ENCODE results near the gene KLF2.
"Not testable (repeated sequence)": the region's sequence is repeated elsewhere in the genome, so short reads cannot be mapped to it uniquely, and the experiment has no call there.

KLF2 gene

DNA sequence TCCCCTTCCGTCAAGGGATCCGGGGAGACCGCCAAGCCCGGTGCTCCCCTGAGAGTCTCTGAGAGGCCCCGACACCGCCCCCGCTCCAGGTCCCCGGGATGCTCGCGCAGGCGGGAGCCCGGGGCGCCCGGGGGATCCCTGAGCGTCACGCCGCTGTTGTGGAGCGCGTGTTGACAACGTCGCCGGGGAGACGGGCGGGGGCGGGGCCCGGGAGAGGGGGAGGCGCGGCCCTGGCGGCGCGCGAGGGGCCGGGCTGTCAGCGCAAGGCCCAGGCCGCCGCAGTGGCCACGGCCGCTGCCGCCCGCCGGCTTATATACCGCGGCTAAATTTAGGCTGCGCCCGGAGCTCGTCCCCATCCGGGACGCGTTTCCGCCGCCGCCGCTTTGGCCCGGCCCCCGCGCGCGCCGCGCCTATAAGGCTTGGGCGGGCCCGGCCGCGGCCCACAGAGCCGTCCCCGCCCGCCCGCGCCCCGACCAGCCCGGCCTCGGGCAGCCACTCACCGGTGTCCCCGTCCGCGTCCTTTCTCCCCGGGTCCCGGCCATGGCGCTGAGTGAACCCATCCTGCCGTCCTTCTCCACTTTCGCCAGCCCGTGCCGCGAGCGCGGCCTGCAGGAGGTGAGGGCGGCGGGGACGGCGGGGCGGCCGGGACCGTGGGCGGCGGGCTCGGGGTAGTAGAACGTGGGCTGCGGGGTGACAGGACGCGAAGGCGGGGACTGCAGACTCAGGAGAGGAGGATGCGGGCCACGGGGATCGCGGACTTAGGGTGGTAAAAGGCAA lies at the start of gene KLF2:
KLF2 (plus strand) TSS at position 443 of the 777 bp plus-strand sequence; CDS start at position 541, 98 bp downstream.
- Histone ChIP-seq H3K36me3 (ENCODE audit: insufficient read depth, low read length) (no peaks in the 10 kb centered on the region), H3K27ac (no peak within 1 kb of the TSS), H3K4me3 (peak within 1 kb of the TSS; percentile 85), H3K9me3 (ENCODE audit: low read depth, low read length) (no peaks in the 10 kb centered on the region), H3K9ac (ENCODE audit: insufficient read length) (peak within 1 kb of the TSS; percentile 60)
- DNase-seq (ENCODE audit: low read depth, low spot score): no peak
- TF ChIP-seq POLR2AphosphoS5 (IDR thresholded peaks at IDR 0.05; ENCODE audit: borderline replicate concordance, low read depth, low read length) (0 out of 2 replicates have a peak, but pooled peaks have one; percentile 22), EZH2 (IDR thresholded peaks at IDR 0.05) (no peak), FOXP2 (optimal IDR thresholded peaks at IDR 0.05; ENCODE audit: control extremely low read depth, extremely low read length, insufficient read depth) (peak; percentile 76)

DNA sequence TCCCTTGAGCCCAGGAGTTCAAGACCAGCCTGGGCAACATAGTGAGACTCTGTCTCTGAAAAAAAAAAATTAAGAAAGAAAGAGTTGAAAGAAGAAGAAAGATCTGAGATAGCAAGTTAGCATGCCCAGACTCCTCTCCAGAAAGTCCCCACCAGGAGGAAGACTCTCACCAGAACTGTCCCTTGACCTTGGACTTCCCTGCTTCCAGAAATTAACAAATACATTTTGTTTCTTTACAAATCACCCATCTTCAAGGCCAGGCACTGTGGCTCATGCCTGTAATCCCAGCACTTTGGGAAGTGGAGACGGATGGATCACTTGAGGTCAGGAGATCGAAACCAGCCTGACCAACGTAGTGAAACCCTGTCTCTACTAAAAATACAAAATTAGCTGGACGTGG lies 44.3 kb upstream of the KLF2 start:
- Histone ChIP-seq H3K27ac (no peak overlapping the region), H3K4me3 (no peak overlapping the region), H3K36me3 (ENCODE audit: insufficient read depth, low read length) (no peaks in the 10 kb centered on the region), H3K9me3 (ENCODE audit: low read depth, low read length) (no peaks in the 10 kb centered on the region), H3K9ac (ENCODE audit: insufficient read length) (no peak overlapping the region)
- no peak for TF ChIP-seq EZH2 (IDR thresholded peaks at IDR 0.05)
- no peak for TF ChIP-seq FOXP2 (optimal IDR thresholded peaks at IDR 0.05; ENCODE audit: control extremely low read depth, extremely low read length, insufficient read depth)
- no peak for TF ChIP-seq POLR2AphosphoS5 (IDR thresholded peaks at IDR 0.05; ENCODE audit: borderline replicate concordance, low read depth, low read length)
- DNase-seq (ENCODE audit: low read depth, low spot score): no peak

DNA sequence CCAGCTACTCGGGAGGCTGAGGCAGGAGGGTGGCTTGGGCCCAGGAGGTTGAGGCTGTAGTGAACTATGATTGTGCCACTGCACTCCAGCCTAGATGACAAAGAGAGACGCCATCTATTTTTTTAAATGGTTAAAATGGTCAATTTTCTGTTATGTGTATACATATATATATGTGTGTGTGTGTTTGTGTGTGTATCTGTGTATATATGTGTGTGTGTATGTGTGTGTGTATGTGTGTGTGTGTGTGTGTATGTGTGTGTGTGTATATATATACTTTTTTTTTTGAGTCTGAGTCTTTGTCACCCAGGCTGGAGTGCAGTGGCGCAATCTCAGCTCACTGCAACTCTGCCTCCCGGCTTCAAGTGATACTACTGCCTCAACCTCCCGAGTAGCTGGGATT lies 42.9 kb upstream of the KLF2 start:
- H3K9me3 ChIP-seq (ENCODE audit: low read depth, low read length): no peaks in the 10 kb centered on the region
- no peak overlapping the region for H3K9ac ChIP-seq (ENCODE audit: insufficient read length)
- DNase-seq (ENCODE audit: low read depth, low spot score): no peak
- no peaks in the 10 kb centered on the region for H3K36me3 ChIP-seq (ENCODE audit: insufficient read depth, low read length)
- H3K27ac ChIP-seq: no peak overlapping the region
- H3K4me3 ChIP-seq: no peak overlapping the region
- TF ChIP-seq EZH2 (IDR thresholded peaks at IDR 0.05) (no peak), POLR2AphosphoS5 (IDR thresholded peaks at IDR 0.05; ENCODE audit: borderline replicate concordance, low read depth, low read length) (no peak), FOXP2 (optimal IDR thresholded peaks at IDR 0.05; ENCODE audit: control extremely low read depth, extremely low read length, insufficient read depth) (no peak)

DNA sequence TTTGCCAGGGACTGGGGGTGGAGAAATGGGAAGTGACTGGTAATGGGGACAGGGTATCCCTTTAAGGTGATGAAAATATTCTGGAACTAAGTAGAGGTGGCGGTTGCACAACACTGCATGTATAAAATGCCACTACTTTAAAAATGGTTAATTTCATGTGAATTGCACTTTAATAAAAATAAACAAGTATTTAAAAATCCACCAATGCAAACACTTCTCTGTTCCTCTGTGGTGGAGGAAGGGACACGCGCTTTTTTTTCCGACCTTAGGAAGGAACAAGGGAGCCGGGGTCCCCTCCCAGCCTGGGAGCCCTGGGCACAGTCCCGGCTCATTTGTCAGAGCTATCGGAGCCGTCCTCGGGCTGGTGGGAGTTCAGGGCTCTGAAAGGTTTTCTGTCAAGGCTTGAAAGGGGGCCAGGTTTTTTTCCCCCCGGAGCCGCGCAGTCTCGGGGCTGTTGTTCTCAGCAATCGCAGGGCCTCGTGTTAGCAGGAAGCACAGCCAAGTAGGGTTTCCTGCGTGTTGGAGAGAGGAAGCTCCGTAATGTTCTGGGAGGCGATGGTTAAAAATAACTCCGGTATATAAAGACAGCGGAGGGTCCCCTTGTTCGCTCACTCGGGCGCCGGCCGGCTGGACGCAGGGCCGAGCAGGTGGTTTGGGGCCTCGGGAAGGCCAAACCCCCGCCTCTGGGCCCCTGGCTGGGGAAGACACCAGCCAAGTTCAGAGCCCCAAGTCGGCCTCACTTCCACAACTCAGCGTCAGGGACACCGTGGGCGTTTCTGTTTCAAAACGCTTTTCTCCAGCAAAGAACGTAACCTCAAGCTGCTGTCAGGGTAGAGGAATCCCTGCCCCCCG lies 41.2 kb upstream of the KLF2 start:
- H3K36me3 ChIP-seq (ENCODE audit: insufficient read depth, low read length): no peaks in the 10 kb centered on the region
- DNase-seq (ENCODE audit: low read depth, low spot score): no peak
- TF ChIP-seq POLR2AphosphoS5 (IDR thresholded peaks at IDR 0.05; ENCODE audit: borderline replicate concordance, low read depth, low read length) (peak; percentile 61), FOXP2 (optimal IDR thresholded peaks at IDR 0.05; ENCODE audit: control extremely low read depth, extremely low read length, insufficient read depth) (no peak)
- peak overlapping the region; percentile 85 for H3K27ac ChIP-seq
- peak overlapping the region; percentile 54 for H3K9ac ChIP-seq (ENCODE audit: insufficient read length)
- no peaks in the 10 kb centered on the region for H3K9me3 ChIP-seq (ENCODE audit: low read depth, low read length)
- H3K4me3 ChIP-seq: peak overlapping the region; percentile 35

DNA sequence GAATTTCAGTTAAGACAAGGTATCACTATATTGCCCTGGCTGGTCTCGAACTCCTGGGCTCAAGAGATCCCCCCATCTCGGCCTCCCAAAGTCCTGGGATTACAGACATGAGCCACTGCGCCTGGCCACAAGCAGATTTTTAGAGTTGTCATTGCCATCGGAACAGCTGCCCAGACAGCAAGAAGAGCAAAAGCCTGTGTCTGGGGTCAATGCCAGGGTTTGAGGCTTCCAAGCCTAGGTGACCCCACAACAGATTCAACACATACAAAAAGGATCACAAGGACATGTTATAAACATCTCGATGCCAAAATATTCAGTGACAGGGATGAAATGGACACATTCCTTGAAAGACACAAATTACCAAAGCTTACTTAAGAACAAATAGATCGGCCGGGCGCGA lies 40.1 kb upstream of the KLF2 start:
- no peak for DNase-seq (ENCODE audit: low read depth, low spot score)
- H3K9ac ChIP-seq (ENCODE audit: insufficient read length): no peak overlapping the region
- TF ChIP-seq EZH2 (IDR thresholded peaks at IDR 0.05): no peak
- TF ChIP-seq FOXP2 (optimal IDR thresholded peaks at IDR 0.05; ENCODE audit: control extremely low read depth, extremely low read length, insufficient read depth): no peak
- TF ChIP-seq POLR2AphosphoS5 (IDR thresholded peaks at IDR 0.05; ENCODE audit: borderline replicate concordance, low read depth, low read length): no peak

DNA sequence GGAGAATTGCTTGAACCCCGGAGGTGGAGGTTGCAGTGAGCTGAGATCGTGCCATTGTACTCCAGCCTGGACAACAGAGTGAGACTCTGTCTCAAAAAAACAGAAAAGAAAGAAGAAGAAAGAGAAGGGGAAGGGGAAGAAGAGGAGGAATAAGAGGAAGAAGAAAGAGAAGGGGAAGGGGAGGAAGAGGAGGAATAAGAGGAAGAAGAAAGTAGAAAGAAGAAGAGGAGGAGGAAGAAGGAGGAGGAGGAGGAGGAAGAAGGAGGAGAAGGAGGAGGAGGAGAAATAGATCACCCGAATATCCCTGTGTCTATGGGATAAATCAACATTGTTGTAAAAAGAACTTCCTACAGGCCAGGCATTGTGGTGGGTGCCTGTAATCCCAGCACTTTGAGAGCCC lies 39.5 kb upstream of the KLF2 start:
- not testable (repeated sequence) for H3K27ac ChIP-seq; H3K9ac ChIP-seq (ENCODE audit: insufficient read length); H3K9me3 ChIP-seq (ENCODE audit: low read depth, low read length); DNase-seq (ENCODE audit: low read depth, low spot score); H3K36me3 ChIP-seq (ENCODE audit: insufficient read depth, low read length); H3K4me3 ChIP-seq

More for the DNA sequence above, 40.1 kb upstream of the KLF2 start:
- Histone ChIP-seq H3K36me3 (ENCODE audit: insufficient read depth, low read length) (no peaks in the 10 kb centered on the region), H3K9me3 (ENCODE audit: low read depth, low read length) (no peaks in the 10 kb centered on the region), H3K27ac (no peak overlapping the region), H3K4me3 (no peak overlapping the region)

DNA sequence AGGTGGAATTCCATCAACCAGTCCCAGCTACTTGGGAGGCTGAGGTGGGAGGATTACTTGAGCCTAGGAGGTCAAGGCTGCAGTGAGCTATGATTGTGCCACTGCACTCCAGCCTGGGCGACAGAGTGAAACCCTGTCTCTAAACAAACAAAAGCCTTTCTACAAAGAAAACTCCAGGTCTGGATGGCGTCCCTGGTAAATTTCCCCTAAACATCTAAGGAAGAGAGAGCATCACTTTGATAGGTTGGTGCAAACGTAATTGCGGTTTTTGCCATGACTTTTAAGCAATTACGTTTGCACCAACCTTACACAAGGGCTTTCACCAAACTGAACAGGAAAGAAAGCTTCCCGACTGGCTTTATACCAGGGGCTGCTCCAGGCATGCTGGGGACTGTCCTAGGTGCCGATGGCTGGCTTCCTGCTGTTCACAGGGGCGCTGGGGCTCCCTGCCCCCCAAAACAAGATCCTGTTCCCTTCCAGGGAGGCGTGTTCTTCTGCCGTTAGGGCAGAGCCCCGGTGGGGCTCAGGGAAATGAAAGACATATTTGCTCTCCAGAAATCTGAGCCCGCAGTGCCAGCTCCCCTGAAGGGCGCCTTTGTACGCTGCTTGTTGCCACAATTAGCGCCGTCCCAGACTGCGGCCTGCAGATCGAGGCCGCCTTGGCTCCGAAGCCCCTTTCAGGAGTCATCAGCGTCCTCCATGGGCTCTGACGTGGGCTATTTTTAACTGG lies 38.7 kb upstream of the KLF2 start:
- Histone ChIP-seq H3K36me3 (ENCODE audit: insufficient read depth, low read length) (no peaks in the 10 kb centered on the region), H3K9ac (ENCODE audit: insufficient read length) (peak overlapping the region; percentile 38), H3K4me3 (peak overlapping the region; percentile 55), H3K9me3 (ENCODE audit: low read depth, low read length) (no peaks in the 10 kb centered on the region), H3K27ac (peak overlapping the region; percentile 70; the same call in 1 of the 2 replicates)
- no peak for TF ChIP-seq POLR2AphosphoS5 (IDR thresholded peaks at IDR 0.05; ENCODE audit: borderline replicate concordance, low read depth, low read length)
- no peak for TF ChIP-seq EZH2 (IDR thresholded peaks at IDR 0.05)
- TF ChIP-seq FOXP2 (optimal IDR thresholded peaks at IDR 0.05; ENCODE audit: control extremely low read depth, extremely low read length, insufficient read depth): no peak
- DNase-seq (ENCODE audit: low read depth, low spot score): no peak

DNA sequence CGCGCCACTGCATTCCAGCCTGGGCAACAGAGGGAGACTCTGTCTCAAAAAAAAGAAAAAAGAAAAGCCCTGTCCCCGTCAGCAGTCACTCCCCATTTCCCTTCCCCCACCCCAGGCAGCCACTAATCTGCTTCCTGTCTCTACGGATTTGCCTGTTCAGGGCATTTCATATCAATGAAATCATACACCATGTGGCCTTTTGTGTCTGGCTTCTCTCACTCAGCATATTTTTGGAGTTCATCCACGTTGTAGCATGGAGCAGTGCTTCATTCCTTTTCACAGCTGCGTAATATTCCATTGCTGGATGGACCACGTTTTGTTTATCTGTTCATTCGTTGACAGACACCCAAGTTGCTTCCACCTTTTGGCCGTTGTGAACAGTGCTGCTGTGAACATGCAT lies 36.1 kb upstream of the KLF2 start:
- Histone ChIP-seq H3K9me3 (ENCODE audit: low read depth, low read length) (no peaks in the 10 kb centered on the region), H3K27ac (no peak overlapping the region), H3K4me3 (no peak overlapping the region), H3K36me3 (ENCODE audit: insufficient read depth, low read length) (no peaks in the 10 kb centered on the region), H3K9ac (ENCODE audit: insufficient read length) (no peak overlapping the region)
- no peak for DNase-seq (ENCODE audit: low read depth, low spot score)
- TF ChIP-seq POLR2AphosphoS5 (IDR thresholded peaks at IDR 0.05; ENCODE audit: borderline replicate concordance, low read depth, low read length) (no peak), EZH2 (IDR thresholded peaks at IDR 0.05) (no peak), FOXP2 (optimal IDR thresholded peaks at IDR 0.05; ENCODE audit: control extremely low read depth, extremely low read length, insufficient read depth) (no peak)

All from SK-N-MC (cell line).